HUES48 (cell line): Measurements from ENCODE around the gene NPY5R.

ENCODE experiments used
- H3K27ac ChIP-seq: one replicate; pipeline ENCODE4 v1.7.0; 2013; ENCODE audit warnings: low read depth, low read length, inconsistent platforms
- H3K27me3 ChIP-seq: 2 replicates; pipeline ENCODE4 v1.6.1; 2013; ENCODE audit warnings: mild to moderate bottlenecking, low read length; ENCODE audit not compliant: control insufficient read depth, insufficient read depth
- H3K36me3 ChIP-seq: 2 replicates; pipeline ENCODE4 v1.6.1; 2013; ENCODE audit warnings: low read length; ENCODE audit not compliant: control insufficient read depth, insufficient read depth
- H3K4me1 ChIP-seq: 2 replicates; pipeline ENCODE4 v1.6.1; 2013; ENCODE audit warnings: mild to moderate bottlenecking, low read length; ENCODE audit not compliant: control insufficient read depth, insufficient read depth
- H3K4me3 ChIP-seq: 2 replicates; pipeline ENCODE4 v1.5.1; 2013; ENCODE audit warnings: mild to moderate bottlenecking, low read depth, low read length
- H3K9ac ChIP-seq: 2 replicates; pipeline ENCODE4 v1.6.1; 2013; ENCODE audit warnings: mild to moderate bottlenecking, low read depth, low read length, moderate library complexity
- H3K9me3 ChIP-seq: 2 replicates; pipeline ENCODE4 v1.6.1; 2013; ENCODE audit warnings: low read length; ENCODE audit not compliant: control insufficient read depth, insufficient read depth

The NPY5R gene

GRCh38 chr4:163385466-163385865 is 41.8 kb downstream of the NPY5R start:
- Histone ChIP-seq H3K9ac (no peak overlapping the region), H3K27ac (no peak overlapping the region), H3K27me3 (no peaks in the 10 kb centered on the region), H3K4me3 (no peak overlapping the region), H3K9me3 (no peaks in the 10 kb centered on the region), H3K4me1 (0 out of 2 replicates have a peak, but pooled peaks cover 2% of the 10 kb centered on the region), H3K36me3 (no peaks in the 10 kb centered on the region)

- Histone ChIP-seq H3K27me3 (no peaks in the 10 kb centered on the region), H3K9me3 (no peaks in the 10 kb centered on the region), H3K4me1 (no peaks in the 10 kb centered on the region), H3K27ac (no peak overlapping the region), H3K36me3 (no peaks in the 10 kb centered on the region), H3K4me3 (no peak overlapping the region), H3K9ac (no peak overlapping the region)
These were observed 48.1 kb downstream of the NPY5R start for GRCh38 chr4:163391756-163392155.

GRCh38 chr4:163392328-163392727 is 48.6 kb downstream of the NPY5R start:
- Histone ChIP-seq H3K9ac (no peak overlapping the region), H3K27me3 (no peaks in the 10 kb centered on the region), H3K9me3 (no peaks in the 10 kb centered on the region), H3K4me3 (no peak overlapping the region), H3K27ac (no peak overlapping the region), H3K4me1 (no peaks in the 10 kb centered on the region), H3K36me3 (no peaks in the 10 kb centered on the region)

GRCh38 chr4:163393471-163393870 is 49.8 kb downstream of the NPY5R start:
- H3K36me3 ChIP-seq, result no peaks in the 10 kb centered on the region
- H3K4me1 ChIP-seq, result no peaks in the 10 kb centered on the region
- no peaks in the 10 kb centered on the region for H3K9me3 ChIP-seq
- H3K9ac ChIP-seq, result no peak overlapping the region
- no peak overlapping the region for H3K27ac ChIP-seq
- H3K27me3 ChIP-seq, result no peaks in the 10 kb centered on the region
- H3K4me3 ChIP-seq, result no peak overlapping the region

- H3K27ac ChIP-seq, result no peak overlapping the region
- no peaks in the 10 kb centered on the region for H3K27me3 ChIP-seq
- no peak overlapping the region for H3K4me3 ChIP-seq
- no peak overlapping the region for H3K9ac ChIP-seq
- H3K9me3 ChIP-seq, result no peaks in the 10 kb centered on the region
- H3K4me1 ChIP-seq, result no peaks in the 10 kb centered on the region
- no peaks in the 10 kb centered on the region for H3K36me3 ChIP-seq
These were observed 51.4 kb downstream of the NPY5R start for GRCh38 chr4:163395055-163395454.

DNA sequence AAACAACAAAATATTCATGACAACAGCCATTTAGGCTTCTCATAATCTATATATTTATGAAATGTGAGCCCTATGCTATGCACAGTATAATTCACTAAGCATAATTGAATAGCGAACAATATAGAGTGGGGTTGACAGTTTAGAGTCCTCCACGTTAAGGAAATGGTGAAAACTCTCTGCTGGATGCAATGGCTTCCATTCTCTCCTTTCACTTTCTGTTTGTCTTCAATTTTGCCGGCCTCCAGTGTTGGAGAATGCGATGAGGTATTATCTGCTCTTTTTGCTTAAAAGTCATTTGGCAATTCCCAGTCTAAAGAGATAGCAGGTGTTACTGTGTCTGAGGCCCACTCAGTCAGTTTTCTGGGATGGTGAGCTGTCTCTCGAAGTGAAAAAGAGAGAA is 52.1 kb downstream of the NPY5R start:
- Histone ChIP-seq H3K27ac (no peak overlapping the region), H3K36me3 (no peaks in the 10 kb centered on the region), H3K9me3 (no peaks in the 10 kb centered on the region), H3K4me3 (no peak overlapping the region), H3K27me3 (no peaks in the 10 kb centered on the region), H3K4me1 (no peaks in the 10 kb centered on the region), H3K9ac (no peak overlapping the region)

- Histone ChIP-seq H3K36me3 (no peaks in the 10 kb centered on the region), H3K9me3 (no peaks in the 10 kb centered on the region), H3K27me3 (no peaks in the 10 kb centered on the region), H3K4me1 (peaks cover 14% of the 10 kb centered on the region), H3K9ac (no peak overlapping the region), H3K4me3 (no peak overlapping the region), H3K27ac (no peak overlapping the region)
These were observed 54.5 kb downstream of the NPY5R start for GRCh38 chr4:163398238-163398637.

DNA sequence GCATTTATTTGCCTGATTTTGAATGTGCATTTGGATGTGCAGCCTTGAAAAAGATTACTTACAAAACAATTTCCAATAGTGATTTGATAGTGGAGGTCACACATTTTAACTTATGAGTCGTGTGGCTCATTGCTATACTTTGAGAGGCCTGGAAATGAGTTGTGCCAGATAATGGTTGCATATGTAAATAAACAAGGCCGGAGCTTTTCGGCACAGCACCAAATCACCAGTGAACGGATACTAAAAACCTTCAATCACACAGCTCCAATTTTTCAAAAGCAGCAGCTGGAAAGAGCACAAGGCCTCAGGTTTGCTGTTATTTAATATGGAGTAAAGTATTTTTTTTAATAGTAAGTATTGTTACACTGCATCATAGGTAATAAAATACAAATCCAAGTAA is 57.2 kb downstream of the NPY5R start:
- H3K4me1 ChIP-seq, result peaks cover 29% of the 10 kb centered on the region
- H3K9me3 ChIP-seq, result no peaks in the 10 kb centered on the region
- H3K27me3 ChIP-seq, result no peaks in the 10 kb centered on the region
- H3K9ac ChIP-seq, result no peak overlapping the region
- H3K27ac ChIP-seq, result no peak overlapping the region
- H3K36me3 ChIP-seq, result no peaks in the 10 kb centered on the region
- H3K4me3 ChIP-seq, result no peak overlapping the region
